ENCODE results near the gene LPP.

- TF ChIP-seq POLR2A (IDR thresholded peaks at IDR 0.05; ENCODE audit: low read length) (no peak), GATA1 (IDR thresholded peaks at IDR 0.05; ENCODE audit: low read depth, low read length) (no peak)
These were observed 566.7 kb downstream of the LPP start for GRCh38 chr3:188720636-188721035.
